NOMO-1 treated with dmso at 0.1 percent for 144 hours (cell line): ENCODE measurements around the gene ITLN2.
"Not testable (repeated sequence)": the region's sequence is repeated elsewhere in the genome, so short reads cannot be mapped to it uniquely, and the experiment has no call there.

Experiments used
- DNase-seq: peaks from one replicate; lab custom pipeline; 2025; ENCODE audit not compliant: unreplicated experiment; lab: John Stamatoyannopoulos, UW

Gene ITLN2

GRCh38 chr1:160910170-160910750 is 44.3 kb downstream of the ITLN2 start:
- DNase-seq: no peak

- no peak for DNase-seq
These were observed 46.6 kb downstream of the ITLN2 start for GRCh38 chr1:160907976-160908375.

GRCh38 chr1:160905617-160905989 is 49.0 kb downstream of the ITLN2 start:
- no peak for DNase-seq

- no peak for DNase-seq
These were observed 49.6 kb downstream of the ITLN2 start for GRCh38 chr1:160904783-160905616.

GRCh38 chr1:160902251-160902650 is 52.4 kb downstream of the ITLN2 start:
- not testable (repeated sequence) for DNase-seq

GRCh38 chr1:160901768-160902167 is 52.8 kb downstream of the ITLN2 start:
- no peak for DNase-seq

- DNase-seq: not testable (repeated sequence)
These were observed 53.9 kb downstream of the ITLN2 start for GRCh38 chr1:160900683-160901082.
